MCF 10A (cell line): ENCODE measurements around the gene ZNF236. TPM values are rescaled to one million over a fixed set of nuclear protein-coding genes. Genes with fewer than 3 reads are reported as not detected.
"Not testable (repeated sequence)": the region's sequence is repeated elsewhere in the genome, so short reads cannot be mapped to it uniquely, and the experiment has no call there.

Experiments
- BruUV-seq: library from RNA; stranded (reverse); fragments of 400-500 nt; replicated peaks from 2 replicates; lab custom pipeline; 2021; lab: Mats Ljungman, UMichigan
- CTCF ChIA-PET: fragments of 300-600 bp; sonication (Branson Sonifier 250); formaldehyde crosslinking; extraction: SDS; loops from one replicate; lab custom pipeline; 2021; ENCODE audit warnings: antibody characterized with exemption, inconsistent platforms; lab: Yijun Ruan, JAX
- POLR2A ChIA-PET: fragments of 300-600, 350-650 bp; sonication (Branson Sonifier 250); formaldehyde crosslinking; extraction: SDS; loops from one replicate; lab custom pipeline; 2020; ENCODE audit warnings: antibody characterized with exemption, inconsistent platforms; lab: Yijun Ruan, JAX
- DNase-seq: peaks from one replicate; pipeline ENCODE4 v3.0.0-alpha.2; 2018; ENCODE audit not compliant: unreplicated experiment
- H3K27ac Mint-ChIP-seq: one replicate; pipeline ENCODE4 v1.8.0; 2022; ENCODE audit warnings: mild to moderate bottlenecking, low read depth, mixed read lengths; ENCODE audit not compliant: unreplicated experiment
- H3K27me3 Mint-ChIP-seq: one replicate; pipeline ENCODE4 v1.8.0; 2022; ENCODE audit warnings: mixed read lengths; ENCODE audit not compliant: insufficient read depth, unreplicated experiment
- H3K36me3 Mint-ChIP-seq: one replicate; pipeline ENCODE4 v1.8.0; 2022; ENCODE audit warnings: mild to moderate bottlenecking, moderate library complexity, mixed read lengths; ENCODE audit not compliant: insufficient read depth, unreplicated experiment
- H3K4me1 Mint-ChIP-seq: one replicate; pipeline ENCODE4 v1.8.0; 2022; ENCODE audit warnings: mixed read lengths; ENCODE audit not compliant: insufficient read depth, unreplicated experiment
- H3K4me3 Mint-ChIP-seq: one replicate; pipeline ENCODE4 v1.8.0; 2022; ENCODE audit warnings: mild to moderate bottlenecking, moderate library complexity, mixed read lengths; ENCODE audit not compliant: unreplicated experiment
- H3K9me3 Mint-ChIP-seq: one replicate; pipeline ENCODE4 v1.8.0; 2022; ENCODE audit warnings: mixed read lengths; ENCODE audit not compliant: unreplicated experiment
- CTCF ChIP-seq: fragments of 200-600 bp; IDR thresholded peaks from one replicate; pipeline ENCODE4 v1.8.0; 2022; ENCODE audit warnings: antibody characterized with exemption, mild to moderate bottlenecking; ENCODE audit not compliant: unreplicated experiment
- intact Hi-C: fragments of 100-400 bp; cut with micrococcal nuclease; formaldehyde crosslinking; loops from 2 replicates; pipeline ENCODE4 v1.14.1; 2022
- total RNA-seq: library from RNA; stranded (reverse); gene quantifications from 2 replicates; pipeline ENCODE4 v1.2.3, GENCODE V29; 2022

The ZNF236 gene
- total RNA-seq, 1 experiment from 2014 or later, result 15.3 TPM

- Mint-ChIP-seq H3K4me3 (no peak overlapping the region), H3K27me3 (no peaks in the 10 kb centered on the region), H3K27ac (no peak overlapping the region), H3K4me1 (no peaks in the 10 kb centered on the region), H3K9me3 (no peaks in the 10 kb centered on the region), H3K36me3 (peaks cover 44% of the 10 kb centered on the region)
- BruUV-seq, result no TSS peak
- DNase-seq, result no peak
- intact Hi-C loops, result no loop called here
- TF ChIP-seq CTCF, result no peak
- ChIA-PET CTCF (no interaction called here), POLR2A (interaction anchor here (0.7 to 1.1 kb wide), 2 partner anchors 10 to 20 kb away, joined by 3 read pairs; no protein-coding TSS in a partner anchor)
Observed at GRCh38 chr18:76938619-76939018, 116.3 kb downstream of the ZNF236 start.

GRCh38 chr18:76941284-76941683 lies 118.9 kb downstream of the ZNF236 start:
- no TSS peak for BruUV-seq
- TF ChIP-seq CTCF, result no peak
- intact Hi-C loops, result no loop called here
- H3K4me1 Mint-ChIP-seq, result no peaks in the 10 kb centered on the region
- no peak for DNase-seq
- H3K9me3 Mint-ChIP-seq, result no peaks in the 10 kb centered on the region
- H3K27me3 Mint-ChIP-seq, result no peaks in the 10 kb centered on the region
- peaks cover 33% of the 10 kb centered on the region for H3K36me3 Mint-ChIP-seq
- POLR2A ChIA-PET, result no interaction called here
- no peak overlapping the region for H3K4me3 Mint-ChIP-seq
- H3K27ac Mint-ChIP-seq, result no peak overlapping the region
- CTCF ChIA-PET, result interaction anchor here (0.7 to 1.1 kb wide), 2 partner anchors 17 to 528 kb away, joined by 3 read pairs; no protein-coding TSS in a partner anchor

GRCh38 chr18:76943542-76944339 lies 121.4 kb downstream of the ZNF236 start:
- H3K36me3 Mint-ChIP-seq, result peaks cover 35% of the 10 kb centered on the region
- DNase-seq, result peak; percentile 76
- no TSS peak for BruUV-seq
- ChIA-PET POLR2A (interaction anchor here (0.7 to 1.0 kb wide), 2 partner anchors 137 to 534 kb away, joined by 3 to 4 read pairs; no protein-coding TSS in a partner anchor), CTCF (interaction anchor here (0.6 to 2.6 kb wide), 4 partner anchors 39 to 141 kb away, joined by 3 to 10 read pairs (median 6); no protein-coding TSS in a partner anchor)
- H3K27ac Mint-ChIP-seq, result peak overlapping the region; percentile 79
- H3K9me3 Mint-ChIP-seq, result no peaks in the 10 kb centered on the region
- H3K4me3 Mint-ChIP-seq, result no peak overlapping the region
- H3K4me1 Mint-ChIP-seq, result no peaks in the 10 kb centered on the region
- intact Hi-C loops, result no loop called here
- no peaks in the 10 kb centered on the region for H3K27me3 Mint-ChIP-seq
- TF ChIP-seq CTCF, result no peak

- H3K9me3 Mint-ChIP-seq, H3K4me1 Mint-ChIP-seq: not testable (repeated sequence)
- POLR2A ChIA-PET, result interaction anchor here (0.6 to 1.0 kb wide), 3 partner anchors 46 to 535 kb away, joined by 3 to 4 read pairs (median 3); no protein-coding TSS in a partner anchor
Observed at GRCh38 chr18:76944346-76944745, 122.0 kb downstream of the ZNF236 start.

More at GRCh38 chr18:76944346-76944745, 122.0 kb downstream of the ZNF236 start:
- peak overlapping the region; percentile 79 for H3K27ac Mint-ChIP-seq
- DNase-seq, H3K27me3 Mint-ChIP-seq, BruUV-seq, H3K4me3 Mint-ChIP-seq, intact Hi-C loops: not testable (repeated sequence)
- peaks cover 31% of the 10 kb centered on the region for H3K36me3 Mint-ChIP-seq
- CTCF ChIA-PET, result interaction anchor here (0.6 to 2.6 kb wide), 5 partner anchors 11 to 142 kb away, joined by 3 to 10 read pairs (median 6); no protein-coding TSS in a partner anchor
